ENCODE measurements around the gene PLK4.

PLK4 gene

GRCh38 chr4:127880763-127881562 is at the start of gene PLK4:
TSS of gene PLK4 (plus strand) at chr4:127880893. CDS start at chr4:127881135, 242 bp downstream.
- in situ Hi-C loops (cut with HindIII; ENCODE audit: low sequenced_read_pairs), result no loop called here

- in situ Hi-C loops (cut with HindIII; ENCODE audit: low sequenced_read_pairs), result no loop called here
These were observed 48.1 kb upstream of the PLK4 start for GRCh38 chr4:127832585-127832984.

- in situ Hi-C loops (cut with HindIII; ENCODE audit: low sequenced_read_pairs), result no loop called here
These were observed 36.7 kb upstream of the PLK4 start for GRCh38 chr4:127843704-127844600.

GRCh38 chr4:127844601-127845116 is 36.0 kb upstream of the PLK4 start:
- in situ Hi-C loops (cut with HindIII; ENCODE audit: low sequenced_read_pairs), result no loop called here

GRCh38 chr4:127846061-127846460 is 34.6 kb upstream of the PLK4 start:
- in situ Hi-C loops (cut with HindIII; ENCODE audit: low sequenced_read_pairs), result no loop called here

- in situ Hi-C loops (cut with HindIII; ENCODE audit: low sequenced_read_pairs), result no loop called here
These were observed 33.9 kb upstream of the PLK4 start for GRCh38 chr4:127846765-127847164.

- in situ Hi-C loops (cut with HindIII; ENCODE audit: low sequenced_read_pairs), result no loop called here
These were observed 31.0 kb upstream of the PLK4 start for GRCh38 chr4:127849505-127850234.

GRCh38 chr4:127852661-127853060 is 28.0 kb upstream of the PLK4 start:
- in situ Hi-C loops (cut with HindIII; ENCODE audit: low sequenced_read_pairs), result no loop called here

- in situ Hi-C loops (cut with HindIII; ENCODE audit: low sequenced_read_pairs), result no loop called here
These were observed 24.4 kb upstream of the PLK4 start for GRCh38 chr4:127856196-127856812.

GRCh38 chr4:127856813-127857447 is 23.8 kb upstream of the PLK4 start:
- in situ Hi-C loops (cut with HindIII; ENCODE audit: low sequenced_read_pairs), result no loop called here

GRCh38 chr4:127857641-127858040 is 23.1 kb upstream of the PLK4 start:
- in situ Hi-C loops (cut with HindIII; ENCODE audit: low sequenced_read_pairs), result no loop called here

- in situ Hi-C loops (cut with HindIII; ENCODE audit: low sequenced_read_pairs), result no loop called here
These were observed 12.5 kb upstream of the PLK4 start for GRCh38 chr4:127868196-127868595.

GRCh38 chr4:127870281-127870680 is 10.4 kb upstream of the PLK4 start:
- in situ Hi-C loops (cut with HindIII; ENCODE audit: low sequenced_read_pairs), result no loop called here

- in situ Hi-C loops (cut with HindIII; ENCODE audit: low sequenced_read_pairs), result no loop called here
These were observed 10.0 kb upstream of the PLK4 start for GRCh38 chr4:127870688-127871087.

GRCh38 chr4:127875791-127876190 is 4.9 kb upstream of the PLK4 start:
- in situ Hi-C loops (cut with HindIII; ENCODE audit: low sequenced_read_pairs), result no loop called here

GRCh38 chr4:127881563-127881864 is 821 bp downstream of the PLK4 start:
- in situ Hi-C loops (cut with HindIII; ENCODE audit: low sequenced_read_pairs), result no loop called here

- in situ Hi-C loops (cut with HindIII; ENCODE audit: low sequenced_read_pairs), result no loop called here
These were observed 7.9 kb downstream of the PLK4 start for GRCh38 chr4:127888559-127888958.

GRCh38 chr4:127889903-127890302 is 9.2 kb downstream of the PLK4 start:
- in situ Hi-C loops (cut with HindIII; ENCODE audit: low sequenced_read_pairs), result no loop called here

GRCh38 chr4:127896069-127896468 is 15.4 kb downstream of the PLK4 start:
- in situ Hi-C loops (cut with HindIII; ENCODE audit: low sequenced_read_pairs), result no loop called here

- in situ Hi-C loops (cut with HindIII; ENCODE audit: low sequenced_read_pairs), result no loop called here
These were observed 15.8 kb downstream of the PLK4 start for GRCh38 chr4:127896528-127896927.
